GM18519 (cell line): ENCODE data around the gene HSPA4.
"Not testable (repeated sequence)": the region's sequence is repeated elsewhere in the genome, so short reads cannot be mapped to it uniquely, and the experiment has no call there.

Experiments used
- ATAC-seq: cut with Tn5 transposase; IDR thresholded peaks from one replicate; pipeline ENCODE4 v1.9.1; 2021; ENCODE audit warnings: mild to moderate bottlenecking, moderate library complexity; ENCODE audit not compliant: unreplicated experiment, low FRiP score

The HSPA4 gene

DNA sequence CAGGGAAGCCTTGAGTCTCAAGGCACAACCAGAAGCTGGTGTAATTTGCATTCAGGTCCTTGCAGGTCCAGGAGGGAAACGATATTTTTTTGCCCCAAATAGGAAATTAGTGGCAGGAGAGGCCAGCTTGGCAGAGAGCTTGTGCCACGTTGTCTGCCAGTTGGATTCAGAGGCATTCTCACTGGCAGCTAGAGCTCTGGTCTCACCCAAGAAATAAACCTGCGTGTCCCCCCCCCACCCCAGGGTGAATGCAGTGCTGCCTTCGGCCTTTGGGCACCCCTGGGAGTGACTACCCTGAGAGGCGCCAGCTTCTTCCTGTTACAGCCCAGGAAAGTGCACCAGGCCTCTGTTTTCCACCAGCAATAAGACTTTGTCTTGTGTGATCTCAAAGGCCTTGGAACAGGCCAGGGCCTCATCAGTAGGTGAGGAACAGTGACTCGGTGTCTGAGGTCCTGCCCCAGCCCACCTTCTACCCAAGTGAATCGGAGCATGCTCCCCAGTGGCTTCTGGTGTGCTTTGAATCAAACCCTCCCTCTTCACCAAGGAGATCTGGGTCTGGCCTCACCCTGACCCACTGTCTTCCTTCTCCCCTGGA lies 68.4 kb downstream of the HSPA4 start:
- ATAC-seq = no peak

DNA sequence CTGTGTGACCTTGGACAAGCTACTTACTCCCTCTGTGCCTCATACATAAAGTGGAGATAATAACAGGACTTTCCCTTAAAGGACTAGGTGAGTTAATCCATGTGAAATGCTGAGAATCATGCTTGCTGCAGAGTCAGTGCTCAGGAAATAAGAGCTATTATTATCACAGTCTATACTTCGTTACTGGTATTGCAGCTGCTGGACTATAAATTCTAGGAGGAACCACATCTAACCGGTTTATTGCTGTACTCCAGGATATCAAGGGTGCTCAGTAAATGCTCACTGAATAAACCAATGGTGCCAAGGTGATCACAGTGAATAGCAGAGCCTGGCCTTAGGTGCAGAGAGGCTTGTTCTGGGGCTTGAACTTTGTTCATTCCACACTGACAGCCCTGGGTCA lies 69.3 kb downstream of the HSPA4 start:
- ATAC-seq = no peak

DNA sequence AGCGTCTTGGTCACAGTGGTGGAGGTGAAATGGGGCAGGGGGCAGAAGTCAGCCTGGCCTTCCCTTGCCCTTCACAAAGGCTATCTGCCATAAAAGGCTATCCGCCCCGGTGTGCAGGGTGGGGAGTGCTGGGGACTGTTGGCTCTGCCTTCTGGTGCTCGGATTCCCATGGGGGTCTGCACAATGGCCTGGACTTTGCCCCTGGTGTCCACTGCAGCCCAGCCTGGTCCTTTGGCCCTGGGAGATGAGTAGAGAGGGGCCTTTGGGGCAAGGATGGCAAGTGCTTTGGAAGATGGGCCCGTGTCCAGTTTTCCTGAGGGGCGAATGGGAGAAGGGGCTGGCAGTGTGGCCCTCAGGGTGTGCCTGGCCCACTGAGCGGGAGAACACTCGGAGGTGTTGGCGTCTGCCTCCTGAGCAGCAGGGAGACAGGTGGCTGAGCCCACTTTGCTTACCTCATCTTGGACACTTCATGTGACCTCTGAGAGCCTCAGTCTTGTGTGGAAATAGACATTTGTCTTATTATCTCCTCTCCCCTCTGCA lies 69.9 kb downstream of the HSPA4 start:
- no peak for ATAC-seq

DNA sequence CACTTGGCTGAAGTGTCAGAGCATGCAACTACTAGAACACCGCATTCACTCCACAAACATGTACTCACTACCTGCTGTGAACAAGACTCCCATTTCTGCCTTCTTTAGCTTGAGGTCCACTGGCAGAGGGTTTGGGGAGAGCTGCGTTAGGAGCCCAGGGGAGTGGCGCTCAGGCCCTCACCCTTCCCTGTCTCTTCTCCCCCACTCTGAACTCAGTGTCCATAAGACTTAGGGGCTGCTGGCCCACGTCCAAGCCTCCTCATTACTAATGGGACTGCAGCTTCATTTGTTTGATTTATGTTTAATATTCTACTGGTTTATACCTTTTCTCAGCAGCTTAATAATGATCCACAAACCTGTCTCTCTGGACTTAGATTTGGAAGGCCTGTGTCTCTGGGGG lies 70.9 kb downstream of the HSPA4 start:
- ATAC-seq = no peak

DNA sequence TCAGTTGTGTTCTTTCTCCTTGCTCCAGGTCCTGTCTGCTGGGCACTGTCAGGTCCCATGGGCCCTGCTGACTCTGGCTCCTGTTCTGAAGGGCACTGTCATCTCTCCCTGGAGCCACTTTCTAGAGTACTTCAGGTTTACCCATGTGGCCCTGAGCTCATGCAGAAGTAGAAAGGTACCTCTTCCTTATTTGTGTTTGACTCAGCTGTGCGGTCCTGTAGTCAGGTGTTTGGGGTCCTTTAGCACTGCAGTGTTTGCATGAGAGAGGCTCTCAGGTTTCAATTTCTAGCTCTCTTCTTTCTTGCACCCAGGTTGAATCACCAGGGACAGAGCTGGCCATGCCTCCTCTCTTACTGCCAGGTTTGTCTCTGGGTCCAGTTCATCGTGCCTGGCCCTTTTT lies 71.5 kb downstream of the HSPA4 start:
- ATAC-seq = no peak

DNA sequence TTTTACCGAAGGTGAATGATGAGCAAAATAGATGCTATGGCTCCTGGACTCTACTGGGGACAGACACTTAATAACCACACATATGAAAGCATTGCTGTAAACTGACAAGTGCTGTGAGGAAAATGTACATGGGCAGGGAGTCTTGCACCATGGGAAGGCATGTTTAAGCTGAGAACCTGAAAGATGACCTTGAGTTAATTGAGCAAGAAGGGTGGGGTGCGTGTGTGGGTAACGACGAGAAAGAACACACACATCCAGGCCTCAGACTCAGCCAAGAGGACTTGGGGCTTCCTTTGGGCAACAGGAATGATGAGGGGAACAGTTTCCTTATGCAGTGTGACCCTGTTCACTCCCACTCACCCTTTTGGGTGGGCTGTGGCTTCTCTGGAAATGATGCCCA lies 73.1 kb downstream of the HSPA4 start:
- no peak for ATAC-seq

DNA sequence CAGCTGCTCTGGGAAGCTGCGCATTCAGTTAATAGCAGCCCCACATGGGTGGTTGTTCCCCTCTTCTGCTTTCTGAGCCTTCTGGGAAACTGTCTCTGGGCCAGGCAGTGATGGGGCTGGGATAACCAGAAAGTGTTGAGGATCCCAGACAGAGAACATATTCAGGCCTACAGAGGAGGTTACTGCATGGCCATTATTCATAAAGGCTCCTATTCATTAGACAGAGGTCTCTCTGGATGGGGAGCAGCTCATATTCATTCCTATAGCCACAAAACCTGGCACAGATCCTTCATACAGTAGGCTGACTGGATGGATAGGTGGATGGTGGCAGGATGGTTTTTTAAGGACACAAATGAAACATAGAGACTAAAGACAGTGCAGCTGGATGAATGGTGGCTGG lies 76.3 kb downstream of the HSPA4 start:
- no peak for ATAC-seq

DNA sequence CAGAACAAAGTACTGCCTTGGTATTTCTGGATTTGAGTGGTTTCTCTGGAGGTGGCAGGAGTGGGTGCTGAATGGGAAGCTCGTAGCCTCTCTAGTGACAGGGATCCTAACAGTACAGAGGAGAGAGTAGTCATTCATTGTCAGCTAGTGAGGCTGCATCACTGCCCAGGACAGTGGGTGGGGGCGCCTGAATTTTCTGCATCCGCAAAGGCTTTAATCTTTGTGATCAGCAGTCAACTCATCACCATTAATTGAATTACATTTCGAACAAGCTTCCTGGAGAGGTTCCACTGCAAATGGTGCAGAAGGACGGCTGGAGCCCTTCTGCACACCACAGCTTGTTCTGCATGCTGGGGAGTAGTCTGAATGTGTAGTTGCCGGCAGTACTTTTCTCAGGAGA lies 77.5 kb downstream of the HSPA4 start:
- ATAC-seq = no peak

DNA sequence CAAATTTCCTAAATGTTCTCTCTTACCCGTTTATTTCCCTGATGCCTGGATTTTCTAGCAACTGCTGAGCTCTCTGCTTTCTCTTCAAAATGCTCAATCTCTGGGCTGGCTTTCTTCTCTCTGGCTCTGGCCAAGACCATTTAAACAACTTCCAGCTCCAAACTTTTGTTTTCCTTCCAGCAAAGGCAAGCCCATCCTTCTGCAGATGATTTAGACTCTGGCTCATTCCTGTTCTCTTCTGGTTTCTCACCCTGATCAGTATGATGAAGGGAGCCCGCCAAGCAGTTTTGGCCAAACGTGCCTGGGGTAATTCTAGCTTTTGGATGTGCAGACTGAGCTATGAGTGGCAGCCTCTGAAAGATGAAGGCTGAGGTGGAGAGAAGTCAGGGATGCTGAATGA lies 78.1 kb downstream of the HSPA4 start:
- no peak for ATAC-seq

DNA sequence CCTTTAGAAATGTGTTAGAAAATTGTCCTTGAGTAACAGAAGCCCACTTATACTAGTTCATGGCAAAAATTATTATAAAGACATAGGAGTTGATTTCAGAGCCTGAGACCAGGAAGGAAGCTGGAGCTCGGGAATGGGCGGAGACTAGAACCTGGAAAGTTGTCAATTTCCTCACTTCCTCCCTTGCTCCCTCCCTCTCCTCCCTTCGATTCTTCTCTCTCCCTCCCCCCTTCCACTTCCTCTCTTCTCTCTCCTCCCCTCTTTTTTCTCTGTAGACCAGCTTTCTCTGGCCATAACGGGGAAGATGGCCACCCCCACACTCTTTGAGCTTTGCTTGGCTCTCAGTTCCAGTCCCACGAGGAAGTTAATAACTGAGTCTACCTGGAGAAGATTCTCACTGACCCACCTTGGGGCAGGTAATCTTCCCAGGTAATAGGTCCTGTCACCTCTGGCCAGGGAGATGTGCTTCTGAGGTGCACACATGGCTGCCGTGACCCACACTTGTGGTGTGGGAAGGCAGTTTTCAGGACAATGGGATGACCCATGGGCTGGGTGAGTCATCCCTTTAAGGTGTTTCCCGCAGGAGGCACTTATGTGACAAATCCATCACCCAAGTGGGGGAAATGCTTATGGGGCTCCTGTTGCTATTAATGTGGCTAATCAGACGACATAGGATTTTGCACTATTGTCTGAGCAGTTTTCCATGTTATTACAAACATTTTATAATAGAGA lies 78.7 kb downstream of the HSPA4 start:
- no peak for ATAC-seq

DNA sequence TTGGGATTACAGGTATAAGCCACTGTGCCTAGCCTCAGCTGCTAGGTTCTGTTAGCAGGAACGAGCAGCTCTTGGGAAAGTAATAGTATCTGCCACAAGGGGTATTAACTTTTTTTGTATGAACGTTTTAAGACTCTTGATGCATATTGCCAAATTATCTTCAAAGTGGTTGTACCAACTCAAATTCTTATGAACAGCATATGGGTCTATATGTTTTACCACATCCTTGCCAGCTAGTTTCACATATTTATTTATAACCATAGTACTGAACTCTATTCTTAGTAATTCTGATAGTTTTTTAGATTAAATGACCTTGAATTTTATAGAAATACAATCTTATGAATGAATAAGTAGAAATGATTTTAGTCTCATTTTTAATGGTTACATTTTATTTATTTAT lies 80.9 kb downstream of the HSPA4 start:
- ATAC-seq = no peak

DNA sequence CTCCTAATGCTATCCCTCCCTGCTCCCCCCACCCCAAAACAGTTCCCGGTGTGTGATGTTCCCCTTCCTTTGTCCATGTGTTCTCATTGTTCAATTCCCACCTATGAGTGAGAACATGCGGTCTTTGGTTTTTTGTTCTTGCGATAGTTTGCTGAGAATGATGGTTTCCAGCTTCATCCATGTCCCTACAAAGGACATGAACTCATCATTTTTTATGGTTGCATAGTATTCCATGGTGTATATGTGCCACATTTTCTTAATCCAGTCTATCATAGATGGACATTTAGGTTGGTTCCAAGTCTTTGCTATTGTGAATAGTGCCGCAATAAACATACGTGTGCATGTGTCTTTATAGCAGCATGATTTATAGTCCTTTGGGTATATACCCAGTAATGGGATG lies 81.4 kb downstream of the HSPA4 start:
- ATAC-seq = not testable (repeated sequence)

DNA sequence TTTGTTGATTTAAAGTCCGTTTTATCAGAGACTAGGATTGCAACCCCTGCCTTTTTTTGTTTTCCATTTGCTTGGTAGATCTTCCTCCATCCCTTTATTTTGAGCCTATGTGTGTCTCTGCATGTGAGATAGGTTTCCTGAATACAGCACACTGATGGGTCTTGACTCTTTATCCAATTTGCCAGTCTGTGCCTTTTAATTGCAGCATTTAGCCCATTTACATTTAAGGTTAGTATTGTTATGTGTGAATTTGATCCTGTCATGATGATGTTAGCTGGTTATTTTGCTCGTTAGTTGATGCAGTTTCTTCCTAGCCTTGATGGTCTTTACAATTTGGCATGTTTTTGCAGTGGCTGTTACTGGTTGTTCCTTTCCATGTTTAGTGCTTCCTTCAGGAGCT lies 85.1 kb downstream of the HSPA4 start:
- ATAC-seq = not testable (repeated sequence)

DNA sequence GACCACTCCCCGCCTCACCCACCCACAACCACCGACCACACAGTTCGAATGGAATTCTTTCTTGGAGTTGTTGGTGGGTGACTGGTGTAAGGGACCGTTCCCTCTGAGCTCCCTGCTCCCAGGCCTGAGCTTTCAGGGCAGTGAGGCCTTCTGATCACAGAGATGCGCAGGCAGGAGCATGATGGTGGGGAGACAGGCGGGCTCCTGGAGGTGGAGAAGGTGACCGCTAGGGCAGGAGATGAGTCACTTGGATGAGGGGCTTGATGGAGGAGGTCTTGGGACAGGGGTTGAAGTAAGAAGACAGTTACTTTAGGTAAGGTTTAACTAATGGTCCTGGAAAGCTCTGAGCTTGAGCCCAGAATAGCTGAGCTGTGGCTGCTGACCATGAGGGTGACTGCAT lies 88.5 kb downstream of the HSPA4 start:
- no peak for ATAC-seq

DNA sequence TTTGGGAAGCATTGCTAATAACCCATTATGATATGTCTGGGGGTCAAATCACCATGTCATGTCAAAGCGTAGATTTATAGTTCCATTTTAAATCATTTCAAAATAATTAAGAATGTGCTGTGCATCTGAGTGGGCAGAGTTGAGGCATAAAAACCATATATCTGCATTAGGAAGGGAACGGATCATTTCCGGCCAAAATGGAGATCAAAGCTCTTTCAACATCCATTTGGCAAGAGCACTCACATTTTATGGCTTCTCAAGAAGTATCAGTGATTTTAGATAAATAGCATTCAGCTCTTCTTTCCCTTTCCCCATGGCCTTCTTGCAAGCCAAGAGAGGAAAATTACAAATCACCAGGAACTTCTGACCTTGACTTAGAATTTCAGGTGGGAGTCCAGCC lies 89.9 kb downstream of the HSPA4 start:
- no peak for ATAC-seq

DNA sequence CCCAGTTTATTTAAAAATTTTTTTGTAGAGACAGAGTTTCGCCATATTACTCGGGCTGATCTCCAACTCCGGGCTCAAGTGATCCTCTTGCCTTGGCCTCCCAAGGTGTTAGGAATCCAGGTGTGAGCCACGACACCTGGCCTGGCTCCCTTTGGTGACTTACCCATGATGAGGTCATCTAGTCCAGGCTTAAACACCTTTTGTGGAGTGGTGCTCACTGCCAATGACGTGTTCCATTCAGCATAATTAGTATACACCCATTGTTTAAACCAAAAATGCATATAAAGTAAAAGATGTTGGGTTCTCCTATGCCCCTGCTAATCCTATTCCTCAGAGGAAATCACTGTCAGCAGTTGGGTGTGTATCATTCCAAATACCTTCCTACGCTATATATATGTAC lies 91.0 kb downstream of the HSPA4 start:
- ATAC-seq = no peak

DNA sequence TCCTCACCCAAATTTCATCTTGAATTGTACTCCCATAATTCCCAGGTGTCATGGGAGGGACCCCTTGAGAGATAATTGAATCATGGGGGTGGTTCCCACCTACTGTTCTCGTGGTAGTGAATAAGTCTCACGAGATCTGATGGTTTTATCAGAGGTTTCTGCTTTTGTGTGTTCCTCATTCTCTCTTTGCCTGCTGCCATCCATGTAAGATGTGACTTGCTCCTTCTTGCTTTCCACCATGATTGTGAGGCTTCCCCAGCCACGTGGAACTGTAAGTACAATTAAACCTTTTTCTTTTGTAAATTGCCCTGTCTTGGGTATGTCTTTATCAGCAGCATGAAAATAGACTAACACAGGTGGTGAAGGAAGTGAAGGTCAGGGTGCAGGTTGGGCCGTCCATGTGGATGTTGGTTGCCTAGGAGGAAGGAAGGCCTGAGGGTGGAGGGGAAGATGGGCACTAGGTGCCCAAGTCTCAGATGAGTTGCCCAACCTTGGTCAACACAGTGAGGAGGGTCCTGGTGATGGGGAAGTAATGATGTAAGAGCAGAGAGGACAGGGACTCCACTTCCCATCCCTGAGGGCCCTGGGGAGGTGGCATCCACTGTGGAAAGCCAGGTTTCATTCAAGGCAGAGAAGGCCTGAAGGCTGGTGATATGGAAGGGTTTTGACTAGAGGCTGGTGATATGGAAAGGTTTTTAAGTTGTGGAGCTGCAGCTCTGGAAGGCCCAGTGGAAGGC lies 92.6 kb downstream of the HSPA4 start:
- no peak for ATAC-seq

DNA sequence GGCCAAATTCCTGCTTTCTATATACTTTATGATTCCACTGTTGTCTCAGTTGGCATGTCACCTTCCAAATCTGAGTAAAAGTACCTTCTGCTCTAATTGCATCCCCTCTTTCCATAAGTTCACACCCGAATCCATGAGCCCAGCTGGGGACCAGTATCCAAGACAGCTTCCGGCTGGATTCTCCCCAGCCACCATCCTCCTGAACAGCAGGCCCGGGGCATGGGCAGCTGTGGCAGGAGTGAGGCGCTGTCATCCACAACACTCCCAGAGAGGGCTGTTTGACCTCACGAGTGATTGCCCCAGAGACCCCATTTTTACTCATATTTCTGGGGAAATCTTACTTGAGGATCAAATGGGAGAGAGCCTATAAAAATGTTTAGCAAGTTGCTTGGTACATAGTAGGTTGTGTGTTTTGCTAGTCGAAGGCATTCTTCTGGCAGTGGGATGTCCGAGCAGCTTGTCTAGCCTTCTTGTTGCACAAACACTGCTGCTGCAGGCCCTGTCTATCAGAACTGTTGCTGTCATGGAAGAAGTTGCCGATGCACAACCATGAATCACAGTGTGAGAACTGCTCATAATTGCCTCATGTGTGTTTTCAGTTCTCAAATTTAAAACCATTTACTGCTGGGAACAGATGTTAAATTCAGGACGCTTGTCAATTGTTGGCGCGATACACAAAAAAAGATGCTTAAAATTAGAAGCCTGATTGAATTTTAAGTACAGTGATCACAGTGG lies 93.8 kb downstream of the HSPA4 start:
- no peak for ATAC-seq

DNA sequence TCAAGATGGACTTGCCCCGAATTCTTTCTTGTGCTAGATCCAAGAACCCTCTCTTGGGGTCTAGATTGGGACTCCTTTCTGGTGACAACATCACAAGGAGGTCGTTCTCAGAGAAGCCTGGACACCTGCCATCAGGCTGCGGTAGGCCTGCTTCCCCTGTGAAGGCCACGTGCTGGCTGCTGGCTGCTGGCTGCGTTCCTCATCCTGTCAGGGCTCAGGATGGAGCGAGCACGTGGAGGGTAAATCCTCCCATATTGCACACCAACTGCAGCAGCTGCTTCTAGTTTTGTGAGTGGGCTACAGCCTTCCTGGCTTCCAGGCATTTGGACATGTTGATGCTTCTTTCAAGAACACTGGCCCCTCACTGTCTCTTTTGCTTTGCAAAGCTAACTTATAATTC lies 95.6 kb downstream of the HSPA4 start:
- no peak for ATAC-seq

DNA sequence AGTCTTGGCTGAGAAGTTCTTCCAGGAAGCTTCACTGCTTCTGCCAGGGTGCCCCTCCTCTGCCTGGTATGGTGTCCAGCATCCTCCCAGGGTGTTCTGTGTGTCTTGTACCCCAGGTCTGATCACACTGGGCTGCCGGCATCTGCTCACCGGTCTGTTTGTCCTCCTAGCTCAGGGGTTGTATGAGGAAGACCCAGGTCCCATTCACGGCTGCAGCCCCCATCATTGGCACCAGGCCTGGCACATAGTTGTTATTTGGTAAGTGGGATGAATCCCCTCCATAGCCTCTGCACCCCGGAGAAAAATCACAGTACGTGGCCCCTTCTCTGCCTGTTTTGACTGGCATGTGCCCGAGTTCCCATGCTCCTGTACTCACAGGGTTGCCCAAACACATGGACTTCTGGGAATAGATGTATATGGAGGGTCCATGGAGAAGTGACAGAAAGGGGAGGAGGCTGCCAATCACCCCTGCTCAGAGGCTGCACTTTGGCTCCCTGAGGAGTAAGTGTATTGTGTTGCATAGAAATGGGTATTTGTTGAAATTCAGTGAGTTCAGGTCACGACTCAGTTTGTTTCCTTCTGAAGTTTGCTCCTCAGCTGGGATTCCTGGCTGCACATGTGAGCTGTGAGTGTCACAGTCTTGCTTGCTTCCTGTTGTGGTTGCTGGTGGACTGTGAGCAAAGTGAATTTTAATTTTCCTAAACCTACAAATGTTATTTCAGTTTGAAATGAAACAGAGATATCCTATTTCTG lies 96.2 kb downstream of the HSPA4 start:
- no peak for ATAC-seq
